ENCODE measurements around the gene SLC4A5.

SLC4A5 gene, protein sequence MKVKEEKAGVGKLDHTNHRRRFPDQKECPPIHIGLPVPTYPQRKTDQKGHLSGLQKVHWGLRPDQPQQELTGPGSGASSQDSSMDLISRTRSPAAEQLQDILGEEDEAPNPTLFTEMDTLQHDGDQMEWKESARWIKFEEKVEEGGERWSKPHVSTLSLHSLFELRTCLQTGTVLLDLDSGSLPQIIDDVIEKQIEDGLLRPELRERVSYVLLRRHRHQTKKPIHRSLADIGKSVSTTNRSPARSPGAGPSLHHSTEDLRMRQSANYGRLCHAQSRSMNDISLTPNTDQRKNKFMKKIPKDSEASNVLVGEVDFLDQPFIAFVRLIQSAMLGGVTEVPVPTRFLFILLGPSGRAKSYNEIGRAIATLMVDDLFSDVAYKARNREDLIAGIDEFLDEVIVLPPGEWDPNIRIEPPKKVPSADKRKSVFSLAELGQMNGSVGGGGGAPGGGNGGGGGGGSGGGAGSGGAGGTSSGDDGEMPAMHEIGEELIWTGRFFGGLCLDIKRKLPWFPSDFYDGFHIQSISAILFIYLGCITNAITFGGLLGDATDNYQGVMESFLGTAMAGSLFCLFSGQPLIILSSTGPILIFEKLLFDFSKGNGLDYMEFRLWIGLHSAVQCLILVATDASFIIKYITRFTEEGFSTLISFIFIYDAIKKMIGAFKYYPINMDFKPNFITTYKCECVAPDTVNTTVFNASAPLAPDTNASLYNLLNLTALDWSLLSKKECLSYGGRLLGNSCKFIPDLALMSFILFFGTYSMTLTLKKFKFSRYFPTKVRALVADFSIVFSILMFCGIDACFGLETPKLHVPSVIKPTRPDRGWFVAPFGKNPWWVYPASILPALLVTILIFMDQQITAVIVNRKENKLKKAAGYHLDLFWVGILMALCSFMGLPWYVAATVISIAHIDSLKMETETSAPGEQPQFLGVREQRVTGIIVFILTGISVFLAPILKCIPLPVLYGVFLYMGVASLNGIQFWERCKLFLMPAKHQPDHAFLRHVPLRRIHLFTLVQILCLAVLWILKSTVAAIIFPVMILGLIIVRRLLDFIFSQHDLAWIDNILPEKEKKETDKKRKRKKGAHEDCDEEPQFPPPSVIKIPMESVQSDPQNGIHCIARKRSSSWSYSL

DNA sequence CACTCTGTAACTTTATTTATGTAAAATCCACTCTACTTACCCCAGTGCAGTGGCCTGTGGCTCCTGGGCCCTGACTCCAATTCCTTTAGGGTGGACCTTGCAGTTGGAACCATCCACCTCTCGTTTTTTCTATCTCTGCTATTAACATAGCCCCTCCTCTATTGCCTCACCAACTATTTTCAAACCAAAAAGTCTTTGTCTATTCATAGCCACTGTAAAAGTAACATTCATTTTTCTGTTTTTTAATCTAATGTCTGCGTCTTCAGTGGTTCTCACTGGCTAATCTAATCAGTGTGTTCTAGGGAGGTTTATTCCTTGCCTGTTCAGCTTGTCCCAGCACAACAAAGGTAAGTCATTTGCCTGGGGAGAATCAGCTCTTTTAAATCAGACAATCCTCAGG, at the start of gene SLC4A5:
Gene SLC4A5, minus strand, starts transcription at position 101 of the 400 bp plus-strand sequence. CDS start 28,393 bp downstream, outside the sequence.
- no peak for TF ChIP-seq ZFX (IDR thresholded peaks at IDR 0.05; ENCODE audit: borderline replicate concordance)
- TF ChIP-seq, protein P1, sequence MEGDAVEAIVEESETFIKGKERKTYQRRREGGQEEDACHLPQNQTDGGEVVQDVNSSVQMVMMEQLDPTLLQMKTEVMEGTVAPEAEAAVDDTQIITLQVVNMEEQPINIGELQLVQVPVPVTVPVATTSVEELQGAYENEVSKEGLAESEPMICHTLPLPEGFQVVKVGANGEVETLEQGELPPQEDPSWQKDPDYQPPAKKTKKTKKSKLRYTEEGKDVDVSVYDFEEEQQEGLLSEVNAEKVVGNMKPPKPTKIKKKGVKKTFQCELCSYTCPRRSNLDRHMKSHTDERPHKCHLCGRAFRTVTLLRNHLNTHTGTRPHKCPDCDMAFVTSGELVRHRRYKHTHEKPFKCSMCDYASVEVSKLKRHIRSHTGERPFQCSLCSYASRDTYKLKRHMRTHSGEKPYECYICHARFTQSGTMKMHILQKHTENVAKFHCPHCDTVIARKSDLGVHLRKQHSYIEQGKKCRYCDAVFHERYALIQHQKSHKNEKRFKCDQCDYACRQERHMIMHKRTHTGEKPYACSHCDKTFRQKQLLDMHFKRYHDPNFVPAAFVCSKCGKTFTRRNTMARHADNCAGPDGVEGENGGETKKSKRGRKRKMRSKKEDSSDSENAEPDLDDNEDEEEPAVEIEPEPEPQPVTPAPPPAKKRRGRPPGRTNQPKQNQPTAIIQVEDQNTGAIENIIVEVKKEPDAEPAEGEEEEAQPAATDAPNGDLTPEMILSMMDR (IDR thresholded peaks at IDR 0.05): no peak
- H3K27ac ChIP-seq: no peak within 1 kb of the TSS

- TF ChIP-seq ZFX (IDR thresholded peaks at IDR 0.05; ENCODE audit: borderline replicate concordance): no peak
- TF ChIP-seq, protein P1 (IDR thresholded peaks at IDR 0.05): no peak
- H3K27ac ChIP-seq: peak overlapping the region; percentile 68
These were observed 49.2 kb upstream of the SLC4A5 start for GRCh38 chr2:74392449-74392743.

- no peak for TF ChIP-seq ZFX (IDR thresholded peaks at IDR 0.05; ENCODE audit: borderline replicate concordance)
- TF ChIP-seq, protein P1 (IDR thresholded peaks at IDR 0.05): peak; percentile 98
- H3K27ac ChIP-seq: peak overlapping the region; percentile 68
These were observed 48.6 kb upstream of the SLC4A5 start for GRCh38 chr2:74391580-74392448.

DNA sequence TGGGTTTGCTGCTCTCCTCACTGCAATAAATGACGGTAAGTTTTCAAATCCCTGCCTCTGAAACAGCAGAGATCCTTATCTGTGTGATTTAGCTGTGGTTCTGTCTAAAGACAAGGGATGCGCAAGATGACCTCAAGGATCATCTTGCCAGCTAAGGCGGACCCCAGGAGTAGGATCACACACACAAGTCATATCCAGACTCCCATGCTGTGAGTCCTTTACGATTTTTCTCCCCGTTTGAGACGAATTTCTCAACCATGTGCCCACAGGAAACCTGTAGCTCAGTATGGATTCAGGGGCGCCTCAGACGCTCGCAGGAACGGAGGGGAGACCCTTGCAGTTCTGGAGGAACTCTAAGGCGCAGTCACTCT, 48.0 kb upstream of the SLC4A5 start:
- H3K27ac ChIP-seq: peak overlapping the region; percentile 68

DNA sequence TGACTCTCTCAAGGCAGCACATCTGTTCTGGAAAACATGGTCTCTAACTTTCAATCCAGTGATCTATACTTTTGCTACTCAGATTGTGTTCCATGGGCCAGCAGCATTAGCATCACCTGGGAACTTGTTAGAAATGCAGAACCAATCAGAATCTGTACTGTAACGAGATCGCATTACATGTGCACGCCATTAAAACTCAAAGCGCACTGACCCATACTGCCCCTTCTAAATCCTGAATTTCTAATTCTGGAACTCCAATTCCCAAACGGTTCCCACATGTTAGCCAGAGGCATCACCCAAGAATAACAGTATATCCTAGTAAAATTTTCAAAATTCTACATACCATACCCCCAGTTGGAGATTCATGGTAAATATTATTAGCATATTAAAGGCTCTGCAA, 47.4 kb upstream of the SLC4A5 start:
- H3K27ac ChIP-seq: no peak overlapping the region
- TF ChIP-seq, protein P1 (IDR thresholded peaks at IDR 0.05): no peak
- TF ChIP-seq ZFX (IDR thresholded peaks at IDR 0.05; ENCODE audit: borderline replicate concordance): no peak

More for the DNA sequence above, 48.0 kb upstream of the SLC4A5 start:
- TF ChIP-seq, protein P1 (IDR thresholded peaks at IDR 0.05): no peak
- no peak for TF ChIP-seq ZFX (IDR thresholded peaks at IDR 0.05; ENCODE audit: borderline replicate concordance)

GRCh38 chr2:74387346-74387745, 44.1 kb upstream of the SLC4A5 start:
- no peak overlapping the region for H3K27ac ChIP-seq
- TF ChIP-seq, protein P1 (IDR thresholded peaks at IDR 0.05): no peak
- no peak for TF ChIP-seq ZFX (IDR thresholded peaks at IDR 0.05; ENCODE audit: borderline replicate concordance)

All from 22Rv1 (cell line).